ENCODE results near the gene ZFP57.
"Not testable (repeated sequence)": the region's sequence is repeated elsewhere in the genome, so short reads cannot be mapped to it uniquely, and the experiment has no call there.

ZFP57 gene

GRCh38 chr6:29696147-29697125 is 15.5 kb upstream of the ZFP57 start:
- no peak for DNase-seq

- DNase-seq, result no peak
These were observed 13.7 kb upstream of the ZFP57 start for GRCh38 chr6:29694637-29695036.

- DNase-seq, result peak in 1 of 2 donors; percentile 42
These were observed 4.9 kb upstream of the ZFP57 start for GRCh38 chr6:29685718-29686326.

- DNase-seq, result no peak
These were observed 859 bp upstream of the ZFP57 start for GRCh38 chr6:29681811-29682210.

GRCh38 chr6:29680416-29680815 is 536 bp downstream of the ZFP57 start:
- no peak for DNase-seq

- no peak for DNase-seq
These were observed 990 bp downstream of the ZFP57 start for GRCh38 chr6:29679962-29680361.

- no peak for DNase-seq
These were observed 2.8 kb downstream of the ZFP57 start for GRCh38 chr6:29678114-29678513.

GRCh38 chr6:29676981-29677601 is 3.9 kb downstream of the ZFP57 start:
- DNase-seq, result no peak

GRCh38 chr6:29675561-29675960 is 5.4 kb downstream of the ZFP57 start:
- DNase-seq, result no peak

GRCh38 chr6:29674008-29674407 is 6.9 kb downstream of the ZFP57 start:
- no peak for DNase-seq

- DNase-seq, result no peak
These were observed 7.8 kb downstream of the ZFP57 start for GRCh38 chr6:29673161-29673560.

- not testable (repeated sequence) for DNase-seq
These were observed 8.8 kb downstream of the ZFP57 start for GRCh38 chr6:29672116-29672515.

GRCh38 chr6:29671026-29671425 is 9.9 kb downstream of the ZFP57 start:
- DNase-seq, result no peak

GRCh38 chr6:29667158-29667557 is 13.8 kb downstream of the ZFP57 start:
- DNase-seq, result no peak

GRCh38 chr6:29666826-29667130 is 14.2 kb downstream of the ZFP57 start:
- DNase-seq, result no peak

GRCh38 chr6:29665942-29666825 is 14.8 kb downstream of the ZFP57 start:
- DNase-seq, result no peak

GRCh38 chr6:29663300-29664042 is 17.5 kb downstream of the ZFP57 start:
- no peak for DNase-seq

GRCh38 chr6:29661502-29662141 is 19.3 kb downstream of the ZFP57 start:
- not testable (repeated sequence) for DNase-seq

- DNase-seq, result no peak
These were observed 19.9 kb downstream of the ZFP57 start for GRCh38 chr6:29661071-29661470.

- DNase-seq, result peak; percentile 88 to 95
These were observed 24.2 kb downstream of the ZFP57 start, which contains the start of gene MOG for GRCh38 chr6:29656798-29657197. MOG (plus strand) TSS chr6:29657092; CDS start chr6:29657210, 118 bp downstream.

GRCh38 chr6:29656157-29656556 is 24.8 kb downstream of the ZFP57 start:
- DNase-seq, result peak in 1 of 2 donors; percentile 62
